ENCODE results near the gene PRMT3.

Gene PRMT3

GRCh38 chr11:20387261-20388095 is at the start of gene PRMT3:
TSS of gene PRMT3 (plus strand) at chr11:20387716. CDS start at chr11:20387747, 31 bp downstream.
- no peak for TF ChIP-seq CTCF (IDR thresholded peaks at IDR 0.05; ENCODE audit: low read depth, low read length, missing control alignments)
- DNase-seq (ENCODE audit: extremely low read depth, low read depth) = peak; percentile 80
- H3K4me3 ChIP-seq (replicated peaks; ENCODE audit: low read depth, low read length) = peak within 1 kb of the TSS; percentile 95

GRCh38 chr11:20342347-20343141 is 45.0 kb upstream of the PRMT3 start:
- no peak for TF ChIP-seq CTCF (IDR thresholded peaks at IDR 0.05; ENCODE audit: low read depth, low read length, missing control alignments)
- H3K4me3 ChIP-seq (replicated peaks; ENCODE audit: low read depth, low read length) = no peak overlapping the region
- DNase-seq (ENCODE audit: extremely low read depth, low read depth) = no peak

GRCh38 chr11:20351136-20351535 is 36.4 kb upstream of the PRMT3 start:
- no peak for TF ChIP-seq CTCF (IDR thresholded peaks at IDR 0.05; ENCODE audit: low read depth, low read length, missing control alignments)
- DNase-seq (ENCODE audit: extremely low read depth, low read depth) = no peak
- no peak overlapping the region for H3K4me3 ChIP-seq (replicated peaks; ENCODE audit: low read depth, low read length)

- DNase-seq (ENCODE audit: extremely low read depth, low read depth) = no peak
- H3K4me3 ChIP-seq (replicated peaks; ENCODE audit: low read depth, low read length) = no peak overlapping the region
- TF ChIP-seq CTCF (IDR thresholded peaks at IDR 0.05; ENCODE audit: low read depth, low read length, missing control alignments) = no peak
Measured at GRCh38 chr11:20351751-20352262, 35.7 kb upstream of the PRMT3 start.

GRCh38 chr11:20353829-20354434 is 33.6 kb upstream of the PRMT3 start:
- H3K4me3 ChIP-seq (replicated peaks; ENCODE audit: low read depth, low read length) = no peak overlapping the region
- no peak for DNase-seq (ENCODE audit: extremely low read depth, low read depth)
- peak; percentile 79 for TF ChIP-seq CTCF (IDR thresholded peaks at IDR 0.05; ENCODE audit: low read depth, low read length, missing control alignments)
